Esophagus squamous epithelium (tissue), 4 donors: ENCODE results near the gene DLG3.

Experiments used
- CTCF ChIP-seq, 6 experiments: fragments of 450-650 bp in 4 of 6; fragments of 200-600 bp in 2 of 6; sonication (generic) in 2 of 6; IDR thresholded peaks; one replicate each; pipeline ENCODE4 v1.5.1; 2016 to 2019; ENCODE audit warnings: antibody characterized with exemption in 6 of 6, mild to moderate bottlenecking in 4 of 6, moderate library complexity in 4 of 6
- POLR2A ChIP-seq, 4 donors: fragments of 450-650 bp; IDR thresholded peaks; one replicate each; pipeline ENCODE4 v1.6.1; 2017; ENCODE audit warnings: antibody characterized with exemption in 4 of 4, mild to moderate bottlenecking in 4 of 4, moderate library complexity in 3 of 4

- TF ChIP-seq CTCF (IDR thresholded peaks at IDR 0.05) (no peak), POLR2A (IDR thresholded peaks at IDR 0.05) (no peak)
Observed at GRCh38 chrX:70476166-70476933, 31.7 kb downstream of the DLG3 start.
